ENCODE data around the gene FRMPD1.
"Not testable (repeated sequence)": the region's sequence is repeated elsewhere in the genome, so short reads cannot be mapped to it uniquely, and the experiment has no call there.

FRMPD1 gene

DNA sequence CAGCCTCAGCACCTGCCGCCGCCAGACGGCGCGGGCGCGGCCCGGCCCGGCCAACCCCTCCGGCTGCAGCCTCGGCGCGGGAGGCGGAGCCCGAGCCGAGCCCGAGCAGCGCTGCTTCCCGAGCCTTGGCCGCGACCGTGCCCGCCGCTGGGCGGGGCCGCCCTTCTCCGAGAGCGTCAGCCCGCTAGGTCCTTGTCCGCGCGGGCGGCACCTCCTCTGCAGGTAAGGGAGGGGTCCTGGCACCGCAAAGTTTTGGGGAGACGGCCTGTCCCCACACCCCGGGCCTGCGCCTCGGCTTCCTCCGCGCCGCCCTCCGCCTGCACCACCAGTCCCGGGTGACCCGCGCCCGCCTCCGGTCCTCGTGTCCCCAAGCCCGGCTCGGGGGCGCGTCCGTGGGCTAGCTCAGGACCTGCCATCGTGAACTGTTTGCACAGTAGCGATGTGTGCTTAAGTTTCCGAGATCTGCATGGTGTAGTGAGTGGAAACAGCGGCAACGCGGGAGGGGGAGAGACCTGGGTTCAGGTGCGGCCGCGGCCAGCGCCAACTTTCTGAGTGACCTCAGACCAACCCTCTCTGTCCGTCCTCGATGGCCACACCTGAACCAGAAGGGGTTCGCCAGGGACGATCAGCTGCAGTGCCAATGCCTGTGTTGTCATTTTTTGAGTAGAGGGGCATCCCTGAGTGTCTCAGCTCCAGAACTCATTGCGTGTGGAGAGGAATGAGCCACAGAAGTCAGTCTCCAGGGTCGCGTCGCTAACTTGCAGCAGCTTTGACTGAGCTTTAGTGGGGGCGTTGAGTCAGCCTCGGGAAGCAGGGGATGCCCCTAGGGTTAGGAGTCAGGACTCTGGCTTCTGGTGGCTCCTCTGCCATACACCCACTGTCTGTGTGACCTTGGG lies at the start of gene FRMPD1:
Gene FRMPD1 (plus strand): TSS at position 82 of the 896 bp plus-strand sequence. CDS start 41,688 bp downstream, outside the sequence.
- peak; percentile 9 for DNase-seq

DNA sequence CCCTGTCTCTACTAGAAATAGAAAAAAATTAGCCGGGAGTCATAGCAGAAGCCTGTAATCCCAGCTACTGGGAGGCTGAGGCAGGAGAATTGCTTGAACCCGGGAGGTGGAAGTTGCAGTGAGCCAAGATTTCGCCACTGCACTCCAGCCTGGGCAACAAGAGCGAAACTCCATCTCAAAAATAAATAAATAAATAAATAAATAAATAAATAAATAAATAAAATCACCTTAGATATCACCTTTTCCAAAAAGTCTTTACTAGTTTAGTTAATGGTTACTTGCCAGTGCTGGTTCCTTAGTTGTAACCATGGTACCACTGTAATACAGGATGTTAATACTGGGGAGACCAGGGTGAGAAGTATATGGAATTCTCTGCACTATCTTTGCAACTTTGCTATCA lies 48.7 kb upstream of the FRMPD1 start:
- not testable (repeated sequence) for DNase-seq

GRCh38 chr9:37602817-37603216 lies 47.9 kb upstream of the FRMPD1 start:
- no peak for DNase-seq

GRCh38 chr9:37604296-37604695 lies 46.5 kb upstream of the FRMPD1 start:
- DNase-seq = no peak

DNA sequence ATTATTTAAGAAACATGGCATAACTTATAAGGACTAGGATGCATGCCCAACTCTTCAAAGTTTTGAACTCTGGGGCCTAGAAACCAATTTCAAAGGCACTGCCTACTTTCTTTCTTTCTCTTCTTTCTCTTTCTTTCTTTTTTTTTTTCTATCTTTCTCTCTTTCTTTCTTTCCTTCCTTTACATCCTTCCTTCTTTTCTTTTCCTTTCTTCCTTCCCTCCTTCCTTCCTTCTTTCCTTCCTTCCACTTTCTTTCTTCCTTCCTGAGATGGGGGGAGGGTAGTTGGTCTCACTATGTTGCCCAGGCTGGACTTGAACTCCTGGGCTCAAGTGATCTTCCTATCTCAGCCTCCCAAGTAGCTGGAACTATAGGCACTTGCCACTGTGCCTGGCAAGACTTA lies 42.5 kb upstream of the FRMPD1 start:
- no peak for DNase-seq

DNA sequence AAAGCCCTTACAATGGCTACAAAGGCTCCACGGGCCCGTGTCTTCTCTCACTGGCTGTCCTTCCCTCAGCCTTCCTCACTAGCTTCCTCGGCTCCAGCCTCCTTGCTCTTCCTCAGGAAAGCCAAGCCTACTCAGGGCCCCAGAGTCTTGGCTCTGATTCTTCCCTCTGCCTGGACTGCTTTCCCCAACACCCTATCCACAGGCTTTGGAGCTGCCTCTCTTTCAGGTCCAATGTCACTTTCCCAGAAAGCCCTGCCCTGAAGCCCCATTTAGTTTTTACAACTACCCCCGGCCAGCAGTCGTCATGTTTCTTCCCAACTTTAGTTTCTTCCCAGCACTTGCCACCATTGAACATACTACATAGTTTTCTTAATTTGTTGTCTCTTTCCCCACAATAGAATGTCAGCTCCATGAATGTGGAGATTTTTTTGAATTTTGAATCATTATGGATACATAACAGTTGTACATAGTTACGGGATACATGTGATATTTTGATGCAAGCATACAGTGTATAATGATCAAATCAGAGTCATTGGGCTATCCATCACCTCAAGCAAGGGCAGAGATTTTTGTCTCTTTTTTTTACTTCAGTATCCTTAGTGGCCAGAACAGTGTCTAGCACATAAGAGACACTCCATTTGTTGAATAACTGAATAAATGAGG lies 40.9 kb upstream of the FRMPD1 start:
- DNase-seq = no peak

- DNase-seq = no peak
Observed at GRCh38 chr9:37611014-37611413, 39.7 kb upstream of the FRMPD1 start.

- DNase-seq = no peak
Observed at GRCh38 chr9:37611961-37612360, 38.8 kb upstream of the FRMPD1 start.

DNA sequence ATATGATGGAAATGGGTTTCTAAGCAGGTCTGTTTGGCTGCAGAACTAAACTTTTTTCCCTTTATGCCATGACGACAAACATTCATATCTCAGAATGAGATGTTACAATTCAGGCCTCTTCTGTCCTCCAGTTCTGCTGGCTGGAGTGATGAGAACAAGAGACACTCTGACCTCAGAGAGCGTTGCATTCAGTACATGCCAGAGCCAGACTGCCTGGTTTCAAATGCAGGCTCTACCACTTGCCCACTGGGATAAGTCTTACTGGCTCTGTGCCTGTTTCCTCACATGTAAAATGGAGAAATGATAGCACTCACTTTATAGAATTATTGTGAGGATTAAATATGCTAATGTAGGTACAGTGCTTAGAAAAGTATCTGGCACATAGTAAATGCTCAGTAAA lies 33.6 kb upstream of the FRMPD1 start:
- no peak for DNase-seq

DNA sequence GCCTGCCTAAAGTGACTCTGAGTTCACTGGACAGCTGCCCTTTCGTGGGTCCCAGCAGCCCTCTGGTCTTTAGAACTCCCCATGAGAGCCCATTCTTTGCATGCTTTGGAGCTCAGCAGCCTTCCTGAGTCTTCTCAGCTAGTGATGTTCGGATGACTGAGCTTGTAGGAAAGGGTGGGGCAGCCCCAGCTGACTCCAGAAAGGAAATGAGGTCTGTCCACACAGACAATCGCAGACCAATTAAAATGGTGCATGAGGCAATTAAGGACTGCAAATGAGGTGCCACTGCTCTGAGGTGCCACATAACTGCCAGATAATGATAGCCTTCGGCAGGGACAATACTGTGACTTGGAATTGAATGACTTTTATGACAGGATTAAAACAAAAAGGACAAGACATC lies 32.9 kb upstream of the FRMPD1 start:
- DNase-seq = no peak

- DNase-seq = no peak
Observed at GRCh38 chr9:37618817-37619216, 31.9 kb upstream of the FRMPD1 start.

GRCh38 chr9:37619806-37620205 lies 30.9 kb upstream of the FRMPD1 start:
- DNase-seq = no peak

- DNase-seq = no peak
Observed at GRCh38 chr9:37620396-37620795, 30.4 kb upstream of the FRMPD1 start.

DNA sequence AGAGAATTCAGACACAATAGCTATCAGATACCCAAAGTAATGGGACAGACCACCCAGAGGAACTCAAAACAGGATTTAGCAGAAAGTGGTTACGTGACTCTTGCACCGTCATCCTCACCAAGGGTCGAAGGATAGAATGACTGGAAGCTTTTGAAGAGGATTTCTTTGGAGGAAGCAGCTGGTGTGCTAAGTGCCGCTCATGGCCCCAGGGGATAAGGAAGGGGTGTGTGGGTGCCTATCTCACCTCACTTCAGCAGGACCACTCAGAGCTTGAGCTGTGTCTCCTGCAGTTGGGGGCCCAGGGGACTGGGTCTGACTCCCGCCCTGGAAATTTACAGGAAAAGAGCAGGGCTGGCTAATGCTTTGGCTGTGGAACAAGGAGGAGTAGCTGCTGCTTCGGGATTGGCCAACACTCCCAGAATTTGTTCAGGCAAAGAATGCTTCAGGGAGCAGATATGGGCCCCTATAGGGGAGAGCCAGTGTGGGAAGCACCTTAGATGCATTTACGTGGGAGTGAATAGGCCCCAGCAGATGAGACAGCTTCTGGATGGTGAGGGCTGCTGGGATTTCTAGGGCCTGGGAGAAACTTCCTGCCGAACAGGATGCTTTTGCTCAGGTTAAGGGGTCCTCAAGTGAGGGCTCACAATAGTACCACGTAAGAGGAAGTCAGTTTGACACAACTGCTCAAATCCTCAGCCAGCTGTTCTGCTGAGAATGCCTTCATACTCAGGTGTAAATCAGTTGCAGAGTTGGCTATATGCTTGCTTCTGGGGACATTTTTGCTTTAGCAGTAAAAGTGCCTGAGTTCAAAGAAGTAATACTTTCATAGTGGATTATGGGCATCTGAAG lies 29.3 kb upstream of the FRMPD1 start:
- DNase-seq = no peak

- no peak for DNase-seq
Observed at GRCh38 chr9:37622462-37622861, 28.3 kb upstream of the FRMPD1 start.

DNA sequence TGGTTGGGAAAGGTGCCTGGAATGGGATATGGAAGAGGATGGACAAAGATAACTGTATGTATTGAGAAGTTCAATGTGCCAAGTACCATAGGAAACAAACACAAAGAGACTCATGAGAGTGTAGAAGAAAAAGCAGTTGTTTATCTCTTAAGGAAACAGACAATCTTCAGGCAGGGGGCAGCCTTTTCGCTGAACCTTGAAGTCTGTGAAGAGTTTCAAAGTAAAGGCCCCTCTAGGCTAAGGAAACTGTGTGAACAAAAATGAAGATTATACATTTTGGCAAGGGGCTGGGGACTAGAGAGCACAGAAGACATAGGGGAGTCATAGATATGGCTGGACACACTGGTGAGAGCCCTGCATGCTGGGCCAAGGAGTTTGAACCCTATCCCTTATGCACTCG lies 27.5 kb upstream of the FRMPD1 start:
- DNase-seq = no peak

DNA sequence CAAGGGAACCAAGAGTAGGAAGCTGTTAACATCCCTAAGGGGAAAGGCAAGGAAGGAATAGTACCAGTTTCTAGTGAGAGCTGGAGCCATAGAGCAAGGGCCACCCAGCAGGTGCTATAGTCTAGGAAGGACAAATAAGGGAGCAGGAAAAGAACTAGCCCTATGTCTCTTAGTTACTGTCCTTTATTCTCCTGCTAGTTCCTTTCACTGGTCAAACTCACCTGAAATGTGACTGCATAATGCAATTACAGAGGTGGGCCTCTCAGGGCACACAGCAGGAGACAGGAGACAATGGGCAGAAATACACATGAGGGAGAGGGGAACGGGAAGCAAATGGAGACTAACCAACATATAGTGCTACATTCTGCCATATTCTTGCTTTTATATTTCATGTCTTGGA lies 26.7 kb upstream of the FRMPD1 start:
- no peak for DNase-seq

- DNase-seq = no peak
Observed at GRCh38 chr9:37625036-37625757, 25.6 kb upstream of the FRMPD1 start.

GRCh38 chr9:37625758-37626147 lies 25.0 kb upstream of the FRMPD1 start:
- DNase-seq = no peak

GRCh38 chr9:37626708-37627292 lies 24.0 kb upstream of the FRMPD1 start:
- DNase-seq = no peak

- DNase-seq = no peak
Observed at GRCh38 chr9:37632479-37632878, 18.3 kb upstream of the FRMPD1 start.

DNA sequence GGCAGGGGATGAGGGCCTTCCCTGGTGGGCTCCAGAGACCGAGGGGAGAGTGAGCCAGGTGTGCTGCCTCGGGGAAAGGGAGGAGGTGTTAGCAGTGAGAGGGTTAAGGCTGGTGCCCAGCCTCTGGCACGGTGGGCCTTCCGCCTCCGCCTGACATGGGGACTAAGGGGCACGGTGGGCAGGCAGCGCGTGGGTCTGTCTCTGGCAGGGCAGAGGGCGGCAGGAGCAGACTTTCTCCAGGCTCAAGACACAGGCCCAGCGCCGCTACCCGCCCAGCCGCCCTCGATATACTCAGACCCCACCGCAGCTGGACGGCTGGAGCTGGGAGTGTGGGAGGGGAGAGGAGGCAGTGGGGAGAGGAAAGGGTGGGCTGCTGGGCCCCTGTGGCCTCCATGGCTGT lies 14.9 kb upstream of the FRMPD1 start:
- no peak for DNase-seq

Measured in NCI-H446 treated with DMSO at 0.1 percent for 48 hours (cell line).